PC-9 (cell line): ENCODE results near the gene CISTR.

ENCODE experiments used
- EZH2 ChIP-seq: fragments of 200-600 bp; sonication (generic); IDR thresholded peaks from 2 replicates; pipeline ENCODE4 v1.8.0; 2017; ENCODE audit warnings: antibody characterized with exemption, low read depth
- TF ChIP-seq, protein P1 (sequence below): fragments of 200-600 bp; sonication (generic); conservative IDR thresholded peaks from 2 replicates; pipeline ENCODE4 v1.6.1; 2017; ENCODE audit warnings: mixed run types, antibody characterized with exemption, mild to moderate bottlenecking, moderate library complexity

DNA sequence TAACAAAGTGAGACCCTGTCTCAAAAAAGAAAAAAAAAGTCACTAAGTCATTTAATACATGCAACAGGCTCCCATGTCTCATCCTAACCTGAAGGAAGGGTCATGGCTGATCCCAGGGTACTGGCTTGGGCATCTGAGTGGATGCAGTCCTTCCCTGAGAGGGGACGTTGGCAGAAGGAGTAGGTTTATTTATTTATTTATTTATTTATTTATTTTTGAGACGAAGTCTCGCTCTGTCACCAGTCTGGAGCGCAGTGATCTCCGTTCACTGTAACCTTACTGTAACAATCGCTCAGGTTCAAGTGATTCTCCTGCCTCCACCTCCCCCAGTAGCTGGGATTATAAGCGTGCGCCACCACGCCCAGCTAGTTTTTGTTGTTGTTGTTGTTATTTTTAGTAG is 17.4 kb downstream of the CISTR start:
- no peak for TF ChIP-seq EZH2
- TF ChIP-seq, protein P1, sequence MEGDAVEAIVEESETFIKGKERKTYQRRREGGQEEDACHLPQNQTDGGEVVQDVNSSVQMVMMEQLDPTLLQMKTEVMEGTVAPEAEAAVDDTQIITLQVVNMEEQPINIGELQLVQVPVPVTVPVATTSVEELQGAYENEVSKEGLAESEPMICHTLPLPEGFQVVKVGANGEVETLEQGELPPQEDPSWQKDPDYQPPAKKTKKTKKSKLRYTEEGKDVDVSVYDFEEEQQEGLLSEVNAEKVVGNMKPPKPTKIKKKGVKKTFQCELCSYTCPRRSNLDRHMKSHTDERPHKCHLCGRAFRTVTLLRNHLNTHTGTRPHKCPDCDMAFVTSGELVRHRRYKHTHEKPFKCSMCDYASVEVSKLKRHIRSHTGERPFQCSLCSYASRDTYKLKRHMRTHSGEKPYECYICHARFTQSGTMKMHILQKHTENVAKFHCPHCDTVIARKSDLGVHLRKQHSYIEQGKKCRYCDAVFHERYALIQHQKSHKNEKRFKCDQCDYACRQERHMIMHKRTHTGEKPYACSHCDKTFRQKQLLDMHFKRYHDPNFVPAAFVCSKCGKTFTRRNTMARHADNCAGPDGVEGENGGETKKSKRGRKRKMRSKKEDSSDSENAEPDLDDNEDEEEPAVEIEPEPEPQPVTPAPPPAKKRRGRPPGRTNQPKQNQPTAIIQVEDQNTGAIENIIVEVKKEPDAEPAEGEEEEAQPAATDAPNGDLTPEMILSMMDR: no peak
